ENCODE data around the gene KRTDAP.
"Not testable (repeated sequence)": the region's sequence is repeated elsewhere in the genome, so short reads cannot be mapped to it uniquely, and the experiment has no call there.

The KRTDAP gene

GRCh38 chr19:35483089-35483488, 7.2 kb downstream of the KRTDAP start:
- no peak for DNase-seq

DNA sequence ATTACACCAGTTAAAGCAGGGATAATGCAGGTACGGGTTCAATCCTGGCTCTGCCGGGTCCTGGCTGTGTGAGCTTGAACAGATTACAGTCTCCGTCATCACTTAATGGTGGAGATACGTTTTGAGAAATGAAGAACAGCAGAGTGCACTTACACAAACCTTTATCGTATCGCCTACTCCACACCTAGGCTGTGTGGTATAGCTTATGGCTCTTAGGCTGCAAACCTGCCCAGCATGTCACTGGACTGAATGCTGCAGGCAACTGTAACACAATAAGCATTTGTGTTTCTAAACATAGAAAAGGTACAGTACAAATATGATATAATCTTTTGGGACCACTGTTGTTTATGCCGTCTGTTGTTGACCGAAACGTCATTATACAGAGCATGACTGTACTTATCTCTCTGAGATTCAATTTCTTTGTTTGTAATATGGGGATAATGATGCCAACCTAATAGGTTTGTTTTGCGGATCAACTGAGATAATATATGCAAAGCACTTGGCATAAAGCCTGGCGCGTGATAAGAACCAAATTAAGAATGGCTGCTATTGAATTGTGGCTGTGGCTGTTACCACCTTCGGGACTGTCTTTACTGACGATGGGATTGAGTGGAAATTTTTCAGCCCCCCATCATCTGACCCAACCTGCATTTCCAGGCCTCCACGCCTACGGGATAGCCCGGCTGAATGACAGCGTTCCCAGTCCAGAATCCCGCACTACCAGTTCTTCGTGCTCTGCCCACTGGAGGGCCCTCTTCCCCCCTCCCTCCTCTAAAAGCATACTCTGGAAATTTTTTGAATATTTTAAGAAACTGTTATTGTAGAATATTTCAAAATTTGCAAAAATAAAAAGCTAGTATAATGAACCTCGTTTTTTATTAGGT, 11.2 kb downstream of the KRTDAP start:
- DNase-seq = no peak

DNA sequence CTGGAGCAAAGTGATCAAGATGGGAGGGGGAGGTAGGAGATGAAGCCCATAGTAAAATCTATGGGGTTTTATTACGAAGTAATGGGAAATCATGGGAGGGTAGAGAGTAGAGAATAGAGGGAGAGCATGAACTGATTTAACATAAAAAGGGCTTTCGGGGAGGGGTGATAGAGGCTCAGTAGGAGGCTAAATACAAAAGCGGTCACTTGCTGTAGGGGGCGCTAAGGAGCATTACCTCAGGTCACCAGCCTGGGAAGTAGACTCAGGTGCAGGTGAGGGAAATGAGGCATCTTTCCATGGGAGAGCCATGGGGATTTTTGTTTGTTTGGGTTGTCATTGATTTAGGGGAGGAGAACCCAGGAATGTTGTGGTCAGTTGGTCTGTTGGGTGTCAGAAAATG, 14.1 kb downstream of the KRTDAP start:
- DNase-seq = no peak

DNA sequence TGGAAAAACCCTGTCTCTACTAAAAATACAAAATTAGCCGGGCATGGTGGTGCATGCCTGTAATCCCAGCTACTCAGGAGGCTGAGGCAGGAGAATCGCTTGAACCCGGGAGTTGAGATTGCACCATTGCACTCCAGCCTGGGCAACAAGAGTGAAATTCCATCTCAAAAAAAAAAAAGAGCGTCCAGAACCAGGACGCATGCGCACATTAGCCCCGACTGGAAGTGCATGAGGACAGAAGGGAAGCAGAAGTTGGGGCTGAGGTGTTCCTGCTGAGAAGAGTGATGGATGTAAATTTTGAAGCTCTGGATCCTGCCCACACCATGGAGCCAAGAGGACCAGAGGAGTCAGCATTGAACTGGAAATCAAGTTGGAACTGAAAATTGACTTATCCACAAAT, 15.7 kb downstream of the KRTDAP start:
- DNase-seq = not testable (repeated sequence)

DNA sequence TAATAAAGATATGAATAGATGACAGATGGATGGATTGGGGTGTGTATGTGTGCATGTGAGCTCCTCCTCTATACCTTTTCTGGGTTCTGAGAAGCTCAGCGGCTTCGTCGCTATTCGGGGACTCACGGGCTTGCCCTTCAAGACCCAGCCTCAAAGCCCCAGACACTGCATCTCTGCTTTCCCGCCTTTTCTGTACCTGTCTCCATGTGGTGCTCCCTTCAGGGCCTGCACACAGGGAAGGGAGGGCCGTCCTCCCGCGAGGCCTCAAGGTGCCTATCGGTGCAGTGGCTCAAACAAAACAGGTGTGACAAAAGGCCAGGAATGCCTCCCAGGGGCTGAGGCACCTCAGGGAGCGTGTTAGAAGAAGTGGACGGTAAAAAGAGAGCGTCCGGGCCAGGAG, 16.2 kb downstream of the KRTDAP start:
- no peak for DNase-seq

- no peak for DNase-seq
Observed at GRCh38 chr19:35471946-35472345, 18.3 kb downstream of the KRTDAP start.

GRCh38 chr19:35471075-35471474, 19.2 kb downstream of the KRTDAP start:
- not testable (repeated sequence) for DNase-seq

GRCh38 chr19:35470128-35470527, 20.1 kb downstream of the KRTDAP start:
- no peak for DNase-seq

DNA sequence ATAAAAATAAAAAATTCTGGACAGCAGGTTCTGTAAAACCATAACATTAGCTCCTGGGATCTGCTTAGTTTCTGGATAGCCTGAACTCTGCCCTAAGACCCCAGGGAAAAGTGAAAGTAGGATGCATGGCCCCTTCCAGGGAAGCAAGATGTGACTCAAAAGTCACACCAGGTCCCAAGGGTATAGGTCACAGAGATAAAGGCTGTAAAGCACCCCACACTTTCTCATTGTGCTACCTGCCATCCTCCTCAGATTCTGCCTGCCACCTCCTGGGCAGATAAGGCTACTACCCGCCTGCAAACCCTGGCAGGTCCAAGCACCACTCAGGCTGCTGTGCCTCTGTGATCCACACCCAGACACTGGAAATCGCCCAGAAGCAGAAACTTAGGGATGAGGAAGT, 21.6 kb downstream of the KRTDAP start:
- DNase-seq = peak; percentile 77

DNA sequence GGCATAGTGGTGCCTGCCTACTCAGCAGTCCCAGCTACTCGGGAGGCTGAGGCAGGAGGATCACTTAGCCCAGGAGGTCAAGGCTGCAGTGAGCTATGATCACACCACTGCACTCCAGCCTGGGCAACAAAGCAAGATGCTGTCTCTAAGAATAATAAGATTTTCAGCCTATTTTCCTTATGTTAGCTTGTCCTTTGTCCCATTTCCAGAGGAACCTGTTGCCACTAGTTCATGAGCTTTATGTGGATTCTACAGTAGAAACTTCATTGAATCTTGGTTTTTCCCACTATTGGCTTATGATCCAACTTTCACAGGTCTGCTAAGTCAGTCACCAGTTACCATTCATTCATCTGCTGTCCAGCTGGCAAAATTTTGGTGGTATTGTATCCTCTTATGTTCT, 24.0 kb downstream of the KRTDAP start:
- no peak for DNase-seq

DNA sequence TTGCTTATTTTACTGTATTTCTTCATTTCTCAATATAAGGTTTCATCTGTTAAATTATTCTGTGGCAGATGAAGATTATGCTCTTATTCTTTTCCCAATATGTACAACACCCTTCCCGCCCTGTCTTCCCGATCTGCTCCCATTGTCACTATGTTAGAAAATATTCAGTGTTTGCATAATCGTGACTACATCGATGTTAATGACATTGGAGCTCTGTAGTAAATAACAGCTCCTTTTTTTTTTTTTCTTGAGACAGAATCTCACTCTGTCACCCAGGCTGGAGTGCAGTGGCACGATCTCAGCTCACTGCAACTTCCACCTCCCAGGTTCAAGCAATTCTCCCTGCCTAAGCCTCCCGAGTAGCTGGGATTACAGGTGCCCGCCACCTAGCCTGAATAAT, 27.3 kb downstream of the KRTDAP start:
- not testable (repeated sequence) for DNase-seq

DNA sequence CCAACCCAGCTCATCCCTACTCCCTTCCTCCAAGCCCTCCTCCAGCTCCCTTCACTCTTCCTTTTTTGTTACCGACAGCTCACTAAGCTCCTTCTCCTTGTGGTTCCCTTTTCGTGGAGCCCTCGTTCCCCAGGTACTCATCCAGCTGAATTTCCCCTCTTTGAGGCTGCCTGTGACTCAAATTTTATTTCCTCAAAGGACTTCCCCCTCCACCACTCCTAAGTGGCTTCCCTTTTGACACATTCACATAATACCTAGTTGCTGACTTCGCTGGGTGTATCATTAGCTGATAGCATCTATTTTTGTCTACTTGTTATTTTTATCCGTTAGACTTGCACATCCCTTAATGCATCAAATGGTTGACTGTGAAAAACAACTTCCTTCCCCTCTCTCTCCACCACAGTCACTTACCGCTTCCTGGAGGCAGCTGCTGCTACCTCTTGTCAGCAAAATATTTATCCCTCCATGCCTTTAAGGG, 27.7 kb downstream of the KRTDAP start:
- DNase-seq = peak; percentile 84

DNA sequence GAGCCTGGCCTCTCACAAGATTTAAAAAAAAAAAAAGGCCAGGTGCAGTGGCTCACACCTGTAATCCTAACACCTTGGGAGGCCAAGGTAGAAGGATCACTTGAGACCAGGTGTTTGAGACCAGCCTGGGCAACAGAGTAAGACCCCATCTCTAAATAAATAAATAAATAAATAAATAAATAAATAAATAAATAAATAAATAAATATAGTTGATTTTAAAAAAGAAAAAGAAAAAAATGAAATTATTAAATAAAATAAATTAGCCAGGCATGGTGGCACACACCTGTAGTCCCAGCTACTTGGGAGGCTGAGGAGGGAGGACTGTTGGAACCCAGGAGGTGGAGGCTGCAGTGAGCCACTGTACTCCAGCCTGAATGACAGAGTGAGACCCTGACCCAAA, 28.5 kb downstream of the KRTDAP start:
- not testable (repeated sequence) for DNase-seq

DNA sequence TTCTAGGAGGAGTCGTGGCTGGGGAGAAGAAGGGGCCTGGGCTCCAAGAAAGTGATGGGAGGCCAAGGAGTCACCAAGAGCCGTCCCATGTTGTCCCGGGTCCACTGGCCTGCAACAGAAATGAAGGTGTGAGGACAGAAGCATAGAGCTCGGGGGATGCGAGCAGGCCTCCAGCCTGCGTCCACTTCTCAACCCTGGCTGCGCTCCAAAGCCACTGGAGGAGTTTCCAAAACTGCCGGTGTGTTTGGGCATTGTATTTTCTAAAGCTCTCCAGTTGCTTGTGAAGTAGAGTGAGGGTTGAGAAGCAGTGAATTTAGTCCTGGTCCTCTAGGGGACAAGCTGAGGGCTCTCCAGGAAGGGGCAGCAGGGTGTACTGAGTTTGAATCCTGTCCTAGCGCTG, 29.2 kb downstream of the KRTDAP start:
- DNase-seq = no peak

- DNase-seq = no peak
Observed at GRCh38 chr19:35460608-35461007, 29.7 kb downstream of the KRTDAP start.

- DNase-seq = no peak
Observed at GRCh38 chr19:35459414-35460082, 30.7 kb downstream of the KRTDAP start.

GRCh38 chr19:35458731-35459391, 31.4 kb downstream of the KRTDAP start:
- DNase-seq = no peak

DNA sequence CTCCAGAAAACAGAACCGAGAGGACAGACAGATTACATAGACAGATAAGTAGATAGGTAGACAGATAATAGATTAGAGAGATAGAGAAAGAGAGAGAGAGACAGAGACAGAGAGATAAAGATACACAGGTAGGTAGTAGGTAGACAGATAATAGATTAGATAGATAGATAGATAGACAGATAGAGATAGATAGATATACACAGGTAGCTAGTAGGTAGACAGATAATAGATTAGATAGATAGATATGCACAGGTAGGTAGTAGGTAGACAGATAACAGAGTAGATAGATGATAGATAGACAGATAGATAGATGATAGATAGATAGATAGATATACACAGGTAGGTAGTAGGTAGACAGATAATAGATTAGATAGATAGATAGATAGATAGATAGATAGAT, 32.1 kb downstream of the KRTDAP start:
- no peak for DNase-seq

GRCh38 chr19:35457173-35457572, 33.1 kb downstream of the KRTDAP start:
- no peak for DNase-seq

DNA sequence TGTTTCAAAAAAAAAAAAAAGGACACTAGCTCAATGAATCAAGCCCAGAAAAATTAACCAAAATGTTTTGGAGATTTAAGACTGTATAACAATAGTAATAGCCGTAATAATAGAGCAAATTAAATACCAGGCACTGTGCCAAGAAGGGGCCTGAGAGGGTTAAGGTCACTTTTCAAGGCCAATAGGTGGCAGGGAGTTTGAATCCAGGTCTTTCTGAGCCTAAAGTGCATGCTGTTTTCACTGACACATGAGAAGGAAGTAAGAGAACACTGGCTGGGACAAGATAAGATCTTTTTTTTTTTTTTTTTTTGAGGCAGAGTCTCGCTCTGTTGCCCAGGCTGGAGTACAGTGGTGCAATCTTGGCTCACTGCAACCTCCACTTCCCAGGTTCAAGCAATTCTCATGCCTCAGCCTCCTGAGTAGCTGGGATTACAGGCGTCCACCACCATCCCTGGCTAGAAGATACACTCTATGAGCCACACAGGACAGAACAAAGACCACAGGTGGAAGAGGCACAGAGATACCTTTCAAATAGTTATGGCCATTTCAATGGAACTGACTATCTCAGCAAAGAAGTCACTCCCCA, 34.6 kb downstream of the KRTDAP start:
- DNase-seq = no peak

GRCh38 chr19:35454663-35455062, 35.6 kb downstream of the KRTDAP start:
- no peak for DNase-seq

DNA sequence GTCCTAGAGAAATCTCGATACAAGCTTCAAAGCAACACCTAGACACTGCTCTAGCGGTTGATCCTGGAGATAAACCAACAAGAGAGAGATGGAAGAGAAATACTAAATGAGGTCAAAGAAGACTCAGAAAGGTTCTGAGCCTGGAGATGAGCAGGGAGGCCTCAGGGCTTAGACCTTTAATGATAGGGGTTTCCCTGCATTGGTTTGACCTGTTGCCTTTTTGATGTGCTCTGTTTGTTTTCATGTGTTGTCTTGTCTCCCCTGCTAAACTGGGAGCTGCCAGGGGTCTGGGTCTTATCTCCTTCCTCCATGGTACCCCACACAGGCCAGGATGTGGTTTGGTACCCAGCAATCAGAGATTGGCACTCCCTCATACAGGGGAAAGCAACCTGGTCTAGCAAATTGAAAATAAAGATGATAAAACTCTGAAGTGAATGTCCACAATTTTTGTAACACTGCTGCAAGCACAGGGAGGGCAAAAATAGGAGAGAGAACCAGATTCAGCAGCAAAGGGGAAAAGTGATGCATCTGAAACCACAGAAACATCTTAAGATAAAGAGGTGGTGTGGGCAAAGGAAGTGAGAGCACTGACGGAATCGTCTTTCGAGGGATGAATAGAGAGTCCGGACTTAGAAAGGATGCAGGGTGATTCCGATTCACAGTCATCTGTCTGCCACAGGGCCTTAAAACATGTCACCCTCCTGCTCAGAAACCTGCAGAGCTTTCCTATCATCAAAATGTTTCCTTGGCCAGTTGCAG, 38.7 kb downstream of the KRTDAP start:
- DNase-seq = peak; percentile 43

Measured in CD4-positive, alpha-beta T cell treated with Interleukin-21 for 1 hour (primary cell).